H1 (cell line): ENCODE data around the gene AICDA. TPM values are rescaled to one million over a fixed set of nuclear protein-coding genes. Genes with fewer than 3 reads are reported as not detected.

Experiments
- CTCF ChIA-PET: fragments of 300-600 bp; sonication (Branson Sonifier 250); formaldehyde crosslinking; loops from one replicate; lab custom pipeline; 2021; ENCODE audit not compliant: partially characterized antibody; lab: Charles Lee
- POLR2A ChIA-PET: fragments of 300-600 bp; sonication (Branson Sonifier 250); formaldehyde crosslinking; loops from one replicate; lab custom pipeline; 2021; ENCODE audit warnings: inconsistent platforms; ENCODE audit not compliant: partially characterized antibody; lab: Charles Lee
- DNase-seq, 2 experiments: peaks; one replicate each; pipeline versions ENCODE4 v3.0.0 to v3.0.0-alpha.2; 2010 to 2022; ENCODE audit warnings: low spot score in 2 of 2, low read depth in 1 of 2, mixed read lengths in 1 of 2
- FAIRE-seq: peaks from 2 replicates; lab custom pipeline; 2011; peaks lifted over from hg19 to GRCh38; lab: Jason Lieb, UNC
- H2AFZ ChIP-seq: 2 replicates; pipeline ENCODE4 v1.8.1; 2012; ENCODE audit warnings: low read length, inconsistent platforms
- H2AK5ac ChIP-seq: 2 replicates; pipeline ENCODE4 v1.6.1; 2013; ENCODE audit warnings: low read depth, low read length
- H2BK120ac ChIP-seq: replicated peaks from 2 replicates; pipeline ENCODE3; 2013; ENCODE audit warnings: low read depth, low read length, inconsistent platforms
- H2BK12ac ChIP-seq: 2 replicates; pipeline ENCODE4 v1.6.1; 2013; ENCODE audit warnings: low read depth, low read length
- H2BK15ac ChIP-seq: 2 replicates; pipeline ENCODE4 v1.6.1; 2013; ENCODE audit warnings: low read length
- H2BK20ac ChIP-seq: 2 replicates; pipeline ENCODE4 v1.6.1; 2013; ENCODE audit warnings: low read length
- H2BK5ac ChIP-seq: 2 replicates; pipeline ENCODE4 v1.6.1; 2013; ENCODE audit warnings: low read depth, low read length
- H3K14ac ChIP-seq: 2 replicates; pipeline ENCODE4 v1.6.1; 2013; ENCODE audit warnings: inconsistent platforms; ENCODE audit not compliant: insufficient read length
- H3K18ac ChIP-seq: 2 replicates; pipeline ENCODE4 v1.6.1; 2013; ENCODE audit warnings: low read length; ENCODE audit errors: extremely low read depth
- H3K23ac ChIP-seq: 2 replicates; pipeline ENCODE4 v1.6.1; 2013; ENCODE audit warnings: inconsistent platforms; ENCODE audit not compliant: insufficient read length
- H3K23me2 ChIP-seq: 2 replicates; pipeline ENCODE4 v1.6.1; 2013; ENCODE audit warnings: low read depth, low read length
- H3K27ac ChIP-seq: 2 replicates; pipeline ENCODE4 v1.6.1; 2011; ENCODE audit warnings: low read depth, low read length, inconsistent platforms
- H3K27me3 ChIP-seq, 4 experiments: replicated peaks in 1 of 4; 1 replicate in 1 of 4; 2 replicates in 3 of 4; pipeline versions ENCODE4 v1.6.1 to v1.8.1; 2011 to 2013; ENCODE audit warnings: low read length in 3 of 4, mild to moderate bottlenecking in 3 of 4, inconsistent platforms in 2 of 4, mixed read lengths in 2 of 4, moderate library complexity in 1 of 4; ENCODE audit not compliant: control insufficient read depth in 3 of 4, insufficient read depth in 3 of 4; ENCODE audit errors: extremely low read depth in 1 of 4
- H3K36me3 ChIP-seq, 4 experiments: 2 replicates each; pipeline versions ENCODE4 v1.6.1 to v1.8.1; 2011 to 2013; ENCODE audit warnings: mild to moderate bottlenecking in 4 of 4, low read length in 3 of 4, moderate library complexity in 2 of 4, control low read depth in 1 of 4, inconsistent platforms in 1 of 4; ENCODE audit not compliant: insufficient read depth in 4 of 4, control insufficient read depth in 2 of 4
- H3K4ac ChIP-seq: replicated peaks from 2 replicates; pipeline ENCODE3; 2013; ENCODE audit warnings: low read length, low read depth, mixed read lengths, inconsistent platforms; ENCODE audit not compliant: insufficient read length
- H3K4me1 ChIP-seq, 4 experiments: replicated peaks in 1 of 4; 1 replicate in 1 of 4; 2 replicates in 3 of 4; pipeline versions ENCODE4 v1.6.1 to v1.8.1; 2011 to 2013; ENCODE audit warnings: low read length in 3 of 4, inconsistent platforms in 2 of 4, mixed read lengths in 1 of 4; ENCODE audit not compliant: insufficient read depth in 4 of 4, control insufficient read depth in 3 of 4
- H3K4me2 ChIP-seq, 2 experiments: 2 replicates each; pipeline versions ENCODE4 v1.6.1 to v1.8.1; 2011 to 2013; ENCODE audit warnings: low read depth in 2 of 2, low read length in 2 of 2, control low read depth in 1 of 2, inconsistent platforms in 1 of 2, mild to moderate bottlenecking in 1 of 2; ENCODE audit not compliant: insufficient read depth in 1 of 2
- H3K4me3 ChIP-seq, 4 experiments: fragments of 200-600, 300-600 bp in 1 of 4; sonication (generic), shearing (Covaris generic), sonication (Bioruptor Twin) in 1 of 4; 2 replicates each; pipeline versions ENCODE4 v1.5.1 to v1.8.1; 2011 to 2016; ENCODE audit warnings: low read length in 4 of 4, low read depth in 3 of 4, control low read depth in 2 of 4, inconsistent platforms in 2 of 4, mild to moderate bottlenecking in 2 of 4, mixed read lengths in 1 of 4, moderate library complexity in 1 of 4; ENCODE audit not compliant: insufficient read depth in 2 of 4; ENCODE audit errors: extremely low read depth in 1 of 4
- H3K56ac ChIP-seq: replicated peaks from 2 replicates; pipeline ENCODE3; 2013; ENCODE audit warnings: low read depth, mild to moderate bottlenecking, mixed read lengths, low read length, inconsistent platforms; ENCODE audit not compliant: insufficient read length
- H3K79me1 ChIP-seq: 2 replicates; pipeline ENCODE4 v1.6.1; 2013; ENCODE audit warnings: low read depth, low read length, control low read depth
- H3K79me2 ChIP-seq, 2 experiments: 2 replicates each; pipeline versions ENCODE4 v1.6.1 to v1.8.1; 2012 to 2013; ENCODE audit warnings: low read length in 2 of 2, mild to moderate bottlenecking in 2 of 2, inconsistent platforms in 1 of 2; ENCODE audit not compliant: insufficient read depth in 2 of 2, control insufficient read depth in 1 of 2
- H3K9ac ChIP-seq, 4 experiments: replicated peaks in 1 of 4; 1 replicate in 1 of 4; 2 replicates in 3 of 4; pipeline versions ENCODE4 v1.6.1 to v1.8.1; 2011 to 2013; ENCODE audit warnings: low read depth in 3 of 4, low read length in 3 of 4, control low read depth in 2 of 4, mild to moderate bottlenecking in 2 of 4, moderate library complexity in 2 of 4, inconsistent platforms in 1 of 4; ENCODE audit errors: extremely low read depth in 1 of 4
- H3K9me3 ChIP-seq, 2 experiments: 2 replicates each; pipeline versions ENCODE4 v1.6.1 to v1.8.1; 2012 to 2013; ENCODE audit warnings: mild to moderate bottlenecking in 2 of 2, moderate library complexity in 2 of 2, control low read depth in 1 of 2, inconsistent platforms in 1 of 2, low read depth in 1 of 2, low read length in 1 of 2, mixed read lengths in 1 of 2; ENCODE audit not compliant: insufficient read depth in 2 of 2
- H4K20me1 ChIP-seq, 2 experiments: replicated peaks in 1 of 2; 2 replicates each; pipeline versions ENCODE3 to v1.8.1; 2011 to 2013; ENCODE audit warnings: inconsistent platforms in 2 of 2, low read length in 2 of 2, mild to moderate bottlenecking in 1 of 2; ENCODE audit not compliant: insufficient read depth in 2 of 2, control insufficient read depth in 1 of 2
- H4K5ac ChIP-seq: 2 replicates; pipeline ENCODE4 v1.6.1; 2013; ENCODE audit warnings: low read length, low read depth, mixed read lengths, inconsistent platforms; ENCODE audit not compliant: insufficient read length
- H4K8ac ChIP-seq: 2 replicates; pipeline ENCODE4 v1.8.0; 2013; ENCODE audit warnings: mild to moderate bottlenecking, moderate library complexity, low read length, inconsistent platforms; ENCODE audit not compliant: insufficient read depth; ENCODE audit errors: extremely low read depth
- H4K91ac ChIP-seq: replicated peaks from 2 replicates; pipeline ENCODE3; 2013; ENCODE audit warnings: low read length, mixed read lengths, inconsistent platforms; ENCODE audit not compliant: insufficient read length
- BACH1 ChIP-seq: IDR thresholded peaks from 2 replicates; pipeline ENCODE4 v1.6.1; 2012; ENCODE audit warnings: low read length, improper control_type of control experiment
- FOSL1 ChIP-seq: IDR thresholded peaks from 2 replicates; pipeline ENCODE4 v1.6.1; 2011; ENCODE audit warnings: mild to moderate bottlenecking, low read depth, low read length, moderate library complexity; ENCODE audit not compliant: insufficient read depth
- GABPA ChIP-seq: IDR thresholded peaks from 2 replicates; pipeline ENCODE4 v1.6.1; 2011; ENCODE audit warnings: mild to moderate bottlenecking, low read length, moderate library complexity, borderline replicate concordance; ENCODE audit not compliant: insufficient read depth
- SIN3A ChIP-seq, 2 experiments: IDR thresholded peaks in 1 of 2; conservative IDR thresholded peaks in 1 of 2; 2 replicates each; pipeline ENCODE4 v1.6.1; 2011 to 2012; ENCODE audit warnings: low read length in 2 of 2, improper control_type of control experiment in 1 of 2, low read depth in 1 of 2, mild to moderate bottlenecking in 1 of 2
- SP4 ChIP-seq: IDR thresholded peaks from 2 replicates; pipeline ENCODE4 v1.6.1; 2012; ENCODE audit warnings: low read length, inconsistent platforms
- TAF7 ChIP-seq: optimal IDR thresholded peaks from 2 replicates; pipeline ENCODE3; 2011; ENCODE audit warnings: low read depth, mild to moderate bottlenecking, inconsistent platforms, low read length, moderate library complexity, borderline replicate concordance
- TEAD4 ChIP-seq: IDR thresholded peaks from 2 replicates; pipeline ENCODE4 v1.6.1; 2012; ENCODE audit warnings: low read depth, low read length, inconsistent platforms, mixed read lengths
- ZNF274 ChIP-seq: IDR thresholded peaks from 2 replicates; pipeline ENCODE4 v1.7.0; 2012; ENCODE audit warnings: low read length, borderline replicate concordance; ENCODE audit errors: extremely low read depth
- WGBS, 2 experiments: shearing (Covaris generic) in 1 of 2; methylation state at CpG; one replicate each; pipeline versions ENCODE4 v1.1.6 to v1.1.7; 2013 to 2015; ENCODE audit warnings: low lambda C conversion rate in 2 of 2, mixed read lengths in 2 of 2, inconsistent platforms in 1 of 2, low coverage in 1 of 2, missing lambda C conversion rate in 1 of 2; ENCODE audit not compliant: insufficient replicate concordance in 2 of 2, insufficient coverage in 1 of 2, insufficient read length in 1 of 2; ENCODE audit errors: extremely low coverage in 1 of 2, missing lambda C conversion rate in 1 of 2; 5-methylcytosine and 5-hydroxymethylcytosine counted together
- polyA plus RNA-seq, 7 experiments: library from polyadenylated mRNA; depleted of rRNA in 3 of 7; stranded (reverse) in 5 of 7; unstranded in 2 of 7; fragments of >200 nt in 5 of 7; fragments of 200-250 nt in 2 of 7; gene quantifications; 1 replicate in 5 of 7; 2 replicates in 1 of 7; 4 replicates in 1 of 7; pipeline versions ENCODE4 v1.2.1 to v1.2.3, GENCODE V29; 2011 to 2013; ENCODE audit warnings: missing spikeins in 2 of 7, mixed read lengths in 2 of 7
- total RNA-seq: library from RNA; stranded (reverse); fragmentation: NEBNext Ultra II Directional; extraction: Animal tissue kit (Norgen Biotek cat#: 25700); gene quantifications from 2 replicates; pipeline ENCODE4 v1.2.1, GENCODE V29; 2021

Gene AICDA
- total and polyA plus RNA-seq, 2 of the 8 experiments (the other 6 are each of a cell fraction or from before 2014, with no cell fraction given) = not detected

- H3K14ac ChIP-seq = no peak overlapping the region
- no peak overlapping the region for H2BK120ac ChIP-seq
- H3K23ac ChIP-seq = no peak overlapping the region
- H3K4me1 ChIP-seq = peaks cover 0 to 7% (median 0%) of the 10 kb centered on the region in 4 experiments; a peak in 2 of 7 replicates
- H3K4me3 ChIP-seq = no peak overlapping the region
- H3K56ac ChIP-seq = no peak overlapping the region
- ChIA-PET POLR2A (no interaction called here), CTCF (interaction anchor here (1.7 kb wide), 1 partner anchor 16 kb away, joined by 7 read pairs; no protein-coding TSS in a partner anchor)
- no peak for TF ChIP-seq BACH1
- no peak for TF ChIP-seq SP4
- no peak for TF ChIP-seq GABPA
- no peak for TF ChIP-seq TAF7
- TF ChIP-seq FOSL1 = no peak
- TF ChIP-seq ZNF274 = no peak
- TF ChIP-seq TEAD4 = no peak
- no peak for TF ChIP-seq SIN3A (conservative IDR thresholded peaks at IDR 0.05 in 1 of 2, IDR thresholded peaks at IDR 0.05 in 1 of 2; ENCODE audit: low read depth in 1 of 2, low read length in 2 of 2)
- H3K9ac ChIP-seq = no peak overlapping the region
- H2BK20ac ChIP-seq = no peak overlapping the region
- H4K91ac ChIP-seq = no peak overlapping the region
- H3K4me2 ChIP-seq = no peak overlapping the region
- no peak overlapping the region for H3K27ac ChIP-seq
- no peak overlapping the region for H3K18ac ChIP-seq
- no peak for DNase-seq
- H3K36me3 ChIP-seq = no peaks in the 10 kb centered on the region
- FAIRE-seq = no peak
- H3K23me2 ChIP-seq = no peaks in the 10 kb centered on the region; the same call in 1 of the 2 replicates
- H2BK5ac ChIP-seq = no peak overlapping the region
- H3K9me3 ChIP-seq = no peaks in the 10 kb centered on the region
- no peak overlapping the region for H2BK12ac ChIP-seq
- 0 out of 2 replicates have a peak overlapping the region, but pooled peaks have one; percentile 17 for H2AFZ ChIP-seq
- H3K79me2 ChIP-seq = no peaks in the 10 kb centered on the region
- H2BK15ac ChIP-seq = no peak overlapping the region
- H3K4ac ChIP-seq = no peak overlapping the region
- 94% methylated on average over 6 of the region's 6 CpGs; no CpG with 5 or more reads in 1 of the 2 experiments for WGBS, 2 experiments
- H4K8ac ChIP-seq = no peak overlapping the region
- H3K79me1 ChIP-seq = no peaks in the 10 kb centered on the region
- H3K27me3 ChIP-seq = peaks cover 0 to 4% (median 0%) of the 10 kb centered on the region in 4 experiments; a peak in 3 of 7 replicates
- no peaks in the 10 kb centered on the region for H4K20me1 ChIP-seq
- no peak overlapping the region for H4K5ac ChIP-seq
- H2AK5ac ChIP-seq = no peak overlapping the region
Measured at GRCh38 chr12:8606890-8607289, 5.8 kb downstream of the AICDA start.
